OCI-M2 (cell line): ENCODE results near the gene TRIM9.

ENCODE experiments used
- DNase-seq: peaks from one replicate; lab custom pipeline; 2025; ENCODE audit not compliant: unreplicated experiment; lab: John Stamatoyannopoulos, UW

Gene TRIM9

DNA sequence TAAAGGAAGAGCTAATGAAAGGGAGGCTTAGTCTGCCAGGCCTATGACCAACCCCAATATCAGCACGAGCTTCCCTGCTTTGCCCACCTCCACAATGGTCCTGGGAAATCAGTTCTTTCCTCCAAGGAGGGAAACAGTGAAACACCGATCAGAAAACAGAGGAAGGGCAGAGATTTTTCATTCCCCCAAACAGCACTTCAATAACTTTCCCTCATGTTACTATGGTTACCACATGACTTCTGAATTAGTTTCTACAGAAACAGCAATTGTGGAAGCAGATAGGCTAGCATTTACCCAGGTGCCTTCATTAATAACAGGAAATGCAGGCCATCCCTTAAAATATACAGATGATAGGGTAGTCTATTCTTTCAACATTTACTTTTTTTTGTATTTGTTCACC lies 35.9 kb downstream of the TRIM9 start:
- DNase-seq = no peak

DNA sequence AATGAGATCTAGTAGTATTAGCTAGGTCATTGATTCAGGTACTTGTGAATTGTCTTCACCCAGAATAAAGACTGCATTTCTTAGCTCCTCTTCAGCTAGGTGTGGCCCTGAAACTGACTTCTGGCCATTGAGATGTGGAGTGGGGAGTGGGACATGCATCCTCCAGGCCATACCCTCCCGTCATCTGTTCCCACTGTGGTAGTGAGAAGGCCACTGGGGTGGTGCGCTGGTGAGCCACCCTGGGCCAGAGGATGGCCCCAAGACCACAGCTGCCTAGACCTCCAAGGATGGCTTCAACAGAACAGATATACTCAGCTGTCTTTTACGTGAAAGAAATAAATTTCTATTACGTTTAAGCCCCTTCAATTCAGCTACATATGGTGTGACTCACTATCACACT lies 36.5 kb downstream of the TRIM9 start:
- DNase-seq = no peak

DNA sequence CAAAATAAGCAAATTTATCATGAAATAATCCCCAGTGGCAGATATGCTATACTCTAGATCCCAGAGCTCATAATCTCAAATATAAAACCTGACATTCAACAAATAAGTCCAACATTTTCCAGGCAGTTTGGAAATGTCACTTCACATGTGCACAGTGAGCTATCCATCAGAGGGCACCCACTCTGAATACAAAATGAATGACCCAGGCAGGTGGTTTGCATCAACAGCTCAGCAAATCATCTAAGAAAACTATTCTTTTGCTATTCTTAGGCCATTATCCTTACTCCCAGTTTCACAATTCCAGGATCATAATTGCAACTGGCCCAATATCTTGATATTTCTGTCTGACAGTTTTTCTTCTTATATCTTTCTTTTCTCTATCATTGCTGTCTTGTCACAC lies 38.5 kb downstream of the TRIM9 start:
- DNase-seq = no peak

DNA sequence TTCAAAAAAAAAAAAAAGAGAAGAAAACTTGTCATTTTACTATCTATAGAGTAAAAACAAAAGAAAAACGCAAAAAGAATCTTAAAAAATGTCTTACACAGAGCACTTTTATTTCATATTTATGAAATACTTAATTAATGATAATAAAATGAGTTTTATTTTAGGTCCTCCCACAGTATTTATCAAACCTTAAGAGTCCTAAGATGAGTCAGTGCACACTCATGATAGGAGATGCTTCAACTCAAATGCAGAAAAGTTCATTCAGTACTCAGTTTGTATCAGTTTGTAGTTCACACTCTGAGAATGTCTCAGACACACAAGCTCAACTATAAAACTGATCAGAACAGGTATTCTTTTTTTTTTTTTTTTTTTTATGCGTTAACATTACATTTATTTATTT lies 41.7 kb downstream of the TRIM9 start:
- no peak for DNase-seq

DNA sequence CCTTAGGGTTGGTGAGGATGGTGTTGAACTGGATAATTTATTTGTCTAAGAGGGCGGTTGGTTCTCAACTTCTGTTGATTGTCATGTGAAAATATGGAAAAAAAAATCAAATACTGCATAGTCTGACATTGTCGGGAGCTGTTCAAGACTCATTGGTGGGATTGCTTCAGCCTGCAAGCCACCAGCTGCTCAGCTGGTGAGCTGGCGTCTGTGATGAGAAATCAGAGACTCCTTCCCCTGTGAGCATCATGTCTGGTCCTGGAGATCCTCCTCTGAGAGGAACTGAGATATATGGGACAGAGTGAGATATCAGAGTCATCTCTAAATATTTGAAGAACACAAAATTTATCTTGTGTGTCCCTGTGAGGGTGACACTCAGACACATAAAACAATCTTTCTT lies 49.9 kb downstream of the TRIM9 start:
- DNase-seq = no peak

DNA sequence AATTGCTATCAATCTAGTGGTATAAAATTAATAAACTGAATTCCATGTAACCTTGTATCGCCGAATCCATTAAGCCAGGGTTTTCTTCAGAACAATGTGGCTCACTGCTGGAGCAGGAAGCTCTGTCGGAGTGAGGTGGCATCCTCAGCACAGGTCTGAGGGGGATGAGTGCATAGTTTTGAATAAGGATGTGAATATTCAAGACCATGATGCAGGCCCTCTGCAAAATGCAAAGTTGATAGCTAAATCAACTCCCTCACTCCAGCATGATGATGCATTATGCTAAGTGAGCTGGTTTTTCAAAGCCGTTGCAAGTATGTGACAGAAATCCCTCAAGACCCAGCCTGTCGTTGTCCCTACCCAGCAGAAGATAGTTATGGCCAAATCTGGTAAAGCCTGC lies 53.0 kb downstream of the TRIM9 start:
- DNase-seq = no peak

DNA sequence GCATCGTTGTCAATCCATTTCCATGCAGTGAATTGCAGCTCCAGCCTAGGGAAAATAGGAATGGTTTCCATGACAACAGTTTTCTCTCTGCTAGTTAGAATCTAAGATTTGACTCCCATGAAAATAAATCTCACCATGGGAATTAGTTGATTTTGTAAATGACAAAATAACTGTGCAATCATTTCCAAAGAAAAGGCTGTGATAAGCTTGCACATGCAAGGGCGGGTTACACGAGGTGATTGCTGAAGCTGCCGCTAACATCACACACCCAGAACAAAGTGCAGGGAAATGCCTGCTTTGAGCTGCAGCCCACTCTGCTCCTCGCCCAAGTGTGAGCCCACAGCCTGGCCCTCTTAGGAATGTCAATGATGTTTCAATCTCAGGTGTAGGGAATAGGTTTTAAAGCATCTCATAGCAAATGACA lies 53.8 kb downstream of the TRIM9 start:
- no peak for DNase-seq

DNA sequence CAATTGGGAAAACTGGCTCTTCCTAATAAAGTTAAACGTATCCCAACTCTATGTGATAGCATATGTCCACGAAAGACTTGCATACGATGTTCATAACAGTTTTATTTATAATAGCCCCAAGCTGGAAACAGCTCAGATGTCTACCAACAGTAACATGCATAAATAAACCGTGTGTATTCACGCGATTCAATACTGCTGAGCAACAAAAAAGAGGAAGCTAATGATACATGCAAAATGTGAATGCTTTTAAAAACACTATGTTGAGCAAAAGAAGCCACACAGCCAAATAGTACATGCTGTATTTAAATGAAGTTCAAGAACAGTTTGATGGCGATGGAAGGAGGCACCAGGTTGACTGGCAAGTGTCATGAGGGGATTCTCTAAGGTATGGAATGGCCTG lies 55.7 kb downstream of the TRIM9 start:
- DNase-seq = no peak

DNA sequence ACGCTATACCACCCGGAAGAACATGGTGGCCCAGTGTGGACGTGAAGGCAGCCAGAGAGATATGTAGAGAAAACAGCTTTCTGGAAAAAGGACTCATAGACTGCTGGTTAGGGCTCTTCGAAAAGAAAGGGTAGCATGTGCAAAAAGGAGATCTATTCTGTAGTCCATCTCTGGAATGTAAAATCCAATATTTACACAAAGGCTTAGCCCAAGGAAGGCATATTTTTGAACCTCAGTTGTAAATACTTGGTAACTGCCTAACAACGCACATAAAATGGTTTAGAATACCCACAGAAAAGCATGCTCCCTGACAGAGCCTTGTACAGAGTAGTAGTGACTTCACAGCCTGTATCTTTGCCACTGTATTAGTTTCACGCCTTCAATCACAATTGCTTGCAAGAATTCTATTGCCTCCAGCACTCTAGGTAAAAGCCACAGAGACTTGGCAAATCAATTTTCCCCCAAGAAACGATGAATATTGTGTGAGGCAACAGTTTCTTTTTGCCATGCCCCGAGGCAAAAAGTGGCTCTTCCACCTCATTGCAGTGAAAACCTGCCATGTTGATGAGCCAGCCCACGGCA lies 59.2 kb downstream of the TRIM9 start:
- no peak for DNase-seq

DNA sequence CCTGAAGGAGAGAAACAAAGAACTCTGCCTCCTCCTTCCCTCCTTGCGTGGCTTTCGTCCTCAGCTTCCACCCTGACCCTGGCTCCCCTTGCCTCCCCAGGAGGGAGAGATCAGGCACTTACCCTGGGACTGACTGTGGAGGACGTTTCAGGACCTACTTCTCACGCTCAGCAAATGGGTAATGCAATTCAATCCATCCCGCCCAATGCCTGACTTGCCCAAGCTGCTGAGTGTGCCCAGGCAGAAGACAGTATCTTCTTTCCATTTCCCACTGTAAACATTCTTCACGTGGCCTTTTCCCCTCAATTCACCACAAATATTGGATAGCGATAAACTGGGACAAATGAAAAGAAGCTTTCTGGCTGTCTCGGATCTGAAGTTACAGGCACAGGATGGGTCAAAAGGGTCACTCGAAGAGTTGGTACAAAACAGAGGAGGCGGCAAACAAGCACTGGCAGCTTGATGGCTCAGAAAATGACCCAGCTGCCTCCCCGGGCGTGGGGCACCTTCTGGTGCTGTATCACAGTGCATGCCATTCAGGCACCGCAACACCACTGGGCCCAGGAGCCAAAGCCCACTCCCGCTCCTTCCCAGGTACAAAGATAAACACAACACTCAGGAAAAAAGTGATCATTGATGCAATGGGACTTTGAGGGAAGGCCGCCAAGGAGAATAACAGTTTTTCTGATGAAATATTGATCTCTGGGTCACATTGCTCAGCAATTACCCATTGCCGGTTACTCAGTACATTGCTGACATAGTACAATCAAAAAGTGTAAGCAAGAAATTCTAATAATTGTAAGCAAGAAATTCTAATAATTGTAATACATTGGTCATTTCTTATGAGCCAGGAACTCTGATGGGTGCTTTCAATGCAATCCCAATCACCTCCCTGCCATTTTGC lies 65.8 kb downstream of the TRIM9 start:
- DNase-seq = no peak

DNA sequence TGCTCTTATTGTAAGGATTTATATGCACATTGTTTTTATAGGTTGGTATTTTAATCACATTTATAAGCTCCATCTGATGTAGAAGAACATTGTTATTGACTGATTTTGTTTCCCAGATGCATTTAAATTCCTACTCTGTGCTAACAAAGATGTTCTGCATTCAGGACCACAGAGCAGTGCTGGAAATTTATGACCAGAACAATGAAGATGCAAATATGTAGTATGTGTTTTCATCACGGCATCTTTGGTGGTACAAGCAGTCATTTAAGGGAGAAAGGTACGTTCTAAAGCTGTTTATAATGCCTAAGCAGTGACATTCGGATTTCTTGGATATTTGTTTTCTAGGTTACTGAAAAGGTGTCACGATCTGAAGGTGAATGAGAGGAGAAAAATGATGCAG lies 66.5 kb downstream of the TRIM9 start:
- DNase-seq = no peak

DNA sequence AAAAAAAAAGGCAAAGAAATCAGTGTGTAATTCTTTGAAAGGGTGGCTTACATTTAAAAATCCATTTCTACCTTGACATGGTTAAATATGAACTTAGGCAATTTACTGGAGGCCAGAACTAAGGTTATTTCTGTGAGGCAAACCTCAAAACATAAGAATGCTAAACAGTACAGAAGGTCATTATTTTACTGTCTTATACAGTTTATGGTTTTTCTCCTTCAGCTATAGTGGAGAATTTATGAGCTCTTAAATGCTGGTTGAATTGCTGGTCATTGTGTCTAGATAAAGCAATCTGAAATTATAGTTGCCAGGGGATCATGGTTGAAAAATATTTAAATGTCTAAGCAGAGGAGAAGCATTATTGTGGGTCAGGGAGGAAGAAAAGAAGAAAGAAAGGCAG lies 70.5 kb downstream of the TRIM9 start:
- DNase-seq = no peak

DNA sequence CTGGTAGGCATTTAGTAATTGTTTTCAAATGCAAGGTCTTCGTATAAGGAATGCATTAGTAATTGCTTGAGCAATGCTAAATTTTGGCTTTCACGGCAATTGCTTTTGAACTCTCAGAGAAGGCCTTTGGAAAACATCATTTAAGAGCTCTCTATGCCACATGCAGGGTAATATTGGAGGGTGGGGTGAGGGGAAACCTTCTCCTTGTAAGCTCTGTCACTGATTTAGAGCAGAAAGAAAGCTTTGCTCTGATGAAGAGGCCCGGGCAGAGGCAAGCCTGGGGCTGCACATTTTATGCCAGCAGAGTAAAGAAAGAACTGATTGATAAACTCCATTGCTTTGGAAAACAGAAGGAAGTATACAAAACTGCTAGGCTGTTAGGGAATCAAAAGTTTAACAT lies 70.9 kb downstream of the TRIM9 start:
- no peak for DNase-seq

DNA sequence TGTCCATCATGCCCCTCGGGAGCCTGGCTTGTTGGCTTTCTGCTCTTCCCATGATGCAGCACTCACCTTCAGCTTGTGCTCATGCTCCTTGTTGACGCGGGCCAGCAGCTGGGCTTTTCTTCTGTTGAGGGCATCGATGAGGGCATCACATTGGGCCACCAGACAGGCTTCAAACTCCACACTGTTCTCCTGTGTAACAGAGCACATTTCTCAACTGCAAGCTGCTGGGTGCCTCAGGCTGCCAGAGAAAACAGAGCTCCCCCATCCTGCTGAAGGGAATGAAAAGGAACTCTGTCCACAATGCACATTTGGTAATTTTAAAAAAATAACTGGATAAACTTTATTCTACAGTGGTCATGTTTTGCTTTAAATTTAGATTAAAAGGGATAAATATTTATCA lies 72.1 kb downstream of the TRIM9 start:
- DNase-seq = no peak

DNA sequence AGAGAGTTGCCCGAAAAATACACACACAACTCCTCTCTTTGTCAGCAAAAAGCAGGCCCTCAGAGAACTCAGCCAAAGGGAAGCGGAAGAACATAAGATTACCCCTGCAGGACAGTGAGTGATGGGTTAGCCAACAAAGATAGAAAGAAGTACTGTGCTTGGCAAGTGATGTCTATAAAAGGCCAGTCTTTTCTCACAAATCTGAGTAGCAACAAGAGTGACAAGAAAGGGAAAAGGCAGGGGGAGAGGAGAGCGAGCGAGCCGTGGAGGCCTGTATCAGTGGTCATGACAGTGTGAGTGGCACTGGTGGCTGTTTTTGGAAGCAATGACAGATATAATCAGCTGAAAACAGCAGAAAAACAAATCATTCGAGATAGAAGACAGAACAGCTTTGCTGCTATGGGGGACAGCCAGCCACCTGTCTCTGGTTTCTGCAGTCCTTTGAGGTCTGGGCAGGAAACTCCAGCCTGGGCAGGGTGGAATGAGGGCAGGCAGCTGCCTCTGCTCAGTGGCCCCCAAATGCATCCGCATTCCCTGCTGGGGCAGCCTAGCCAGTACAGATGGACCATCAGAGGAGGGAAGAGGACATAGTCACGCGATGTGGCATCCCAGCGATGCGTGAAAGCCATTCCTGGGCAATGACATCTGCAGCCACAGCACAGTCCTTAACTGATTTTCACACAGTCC lies 74.7 kb downstream of the TRIM9 start:
- DNase-seq = no peak

DNA sequence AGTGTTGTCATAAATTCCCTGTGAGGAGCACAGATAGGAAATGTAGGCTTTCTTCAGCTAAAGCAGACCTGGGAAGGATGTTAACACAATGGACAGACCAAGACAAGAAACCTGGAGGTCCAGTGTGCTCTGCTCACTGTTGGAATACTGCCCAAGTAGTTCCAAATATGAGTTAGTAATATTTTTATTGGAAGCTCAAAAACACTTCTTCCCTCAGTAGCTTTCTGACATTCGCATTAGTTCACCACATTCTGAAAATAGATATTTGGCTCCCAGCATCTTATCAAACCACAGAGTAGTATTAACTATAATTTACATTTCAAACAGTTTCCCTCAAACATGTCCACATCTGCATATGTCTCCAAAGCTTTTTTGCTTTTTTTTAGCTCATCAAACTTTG lies 75.8 kb downstream of the TRIM9 start:
- DNase-seq = no peak

DNA sequence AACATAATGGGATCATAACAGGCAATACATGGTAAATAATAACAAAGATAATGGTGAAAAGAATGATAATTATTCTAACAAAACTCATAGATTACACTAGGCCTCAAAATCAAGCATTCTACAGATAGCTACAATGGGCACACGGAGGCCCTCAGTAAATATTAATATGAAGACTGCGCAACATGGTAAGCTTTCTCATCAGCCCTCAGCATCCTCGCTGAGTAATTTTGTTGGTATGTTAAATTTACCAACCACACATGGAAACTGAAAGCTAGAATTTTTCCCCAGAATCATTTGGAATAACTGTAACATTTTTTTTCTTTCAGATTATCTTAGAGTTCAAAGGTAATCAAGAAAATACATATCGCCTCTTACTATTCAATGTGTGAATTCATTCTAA lies 76.4 kb downstream of the TRIM9 start:
- DNase-seq = no peak

DNA sequence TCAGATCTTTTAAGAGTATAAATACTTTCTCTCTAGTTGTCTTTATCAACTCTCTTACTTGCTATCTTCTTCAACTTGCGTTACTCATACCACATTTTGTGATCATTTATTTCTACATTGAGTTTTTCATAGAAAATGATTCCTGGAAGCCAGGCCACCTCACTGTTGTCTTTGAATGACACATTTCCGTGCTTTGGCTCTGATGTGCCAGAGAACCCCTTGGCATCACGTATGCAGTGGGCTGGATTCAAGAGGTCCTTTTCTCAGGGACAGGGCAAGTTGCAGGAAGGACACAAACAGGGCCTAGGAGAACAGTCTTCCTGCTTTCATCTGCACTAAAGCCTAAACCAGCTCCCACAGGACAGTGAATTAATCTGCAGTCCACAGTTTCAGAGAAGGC lies 80.3 kb downstream of the TRIM9 start:
- no peak for DNase-seq

DNA sequence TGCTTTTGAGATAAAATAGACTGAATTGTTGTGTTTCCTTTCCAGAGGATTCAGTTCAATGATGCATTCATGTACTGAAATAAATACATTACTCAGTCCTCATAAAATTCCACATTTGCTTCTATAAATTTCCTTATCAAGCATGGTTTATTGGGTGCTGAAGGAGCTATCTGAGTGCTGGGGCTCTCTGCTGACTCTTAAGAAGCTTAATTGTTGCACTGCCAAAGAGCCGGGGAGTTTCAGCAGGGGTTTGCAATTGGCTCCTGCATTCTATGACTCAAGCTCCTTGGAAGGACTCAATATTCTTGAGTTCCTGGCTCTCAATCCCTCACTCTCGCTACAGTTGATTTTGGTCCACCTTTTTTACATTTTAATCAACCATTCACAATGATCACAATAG lies 80.8 kb downstream of the TRIM9 start:
- no peak for DNase-seq

DNA sequence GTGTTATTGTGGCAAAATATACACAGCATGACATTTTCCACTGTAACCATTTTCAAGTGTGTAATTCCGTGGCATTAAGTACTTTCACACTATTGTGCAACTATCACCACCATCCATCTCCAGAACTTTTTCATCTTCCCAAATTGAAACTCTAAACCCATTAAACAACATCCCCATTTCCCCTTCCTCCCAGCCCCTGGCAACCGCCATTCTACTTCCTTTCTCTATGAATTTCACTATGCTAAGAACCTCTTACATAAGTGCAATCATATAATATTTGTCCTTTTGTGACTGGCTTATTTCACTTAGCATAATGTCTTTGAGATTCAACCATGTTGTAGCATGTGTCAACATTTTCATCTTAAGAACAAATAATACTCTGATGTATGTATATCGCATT lies 82.8 kb downstream of the TRIM9 start:
- DNase-seq = no peak

DNA sequence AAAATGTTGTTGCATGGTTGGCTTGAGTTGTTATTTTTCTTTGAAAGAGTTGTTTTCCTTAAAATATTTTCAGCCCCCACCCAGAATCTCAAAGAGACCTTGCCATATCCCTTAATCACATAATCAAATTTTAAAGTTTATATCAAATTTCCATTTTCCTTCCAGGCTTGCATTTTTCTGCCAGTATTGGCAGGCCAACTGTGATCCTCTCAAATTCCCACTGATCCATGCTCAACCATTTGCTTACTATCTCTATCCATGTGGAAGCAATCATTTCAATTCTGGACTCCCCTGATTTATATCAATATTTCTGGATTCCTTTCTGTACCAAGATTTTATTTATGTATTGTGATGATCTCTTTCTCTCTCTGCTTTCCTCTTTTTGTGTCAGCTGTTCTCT lies 86.5 kb downstream of the TRIM9 start:
- no peak for DNase-seq

DNA sequence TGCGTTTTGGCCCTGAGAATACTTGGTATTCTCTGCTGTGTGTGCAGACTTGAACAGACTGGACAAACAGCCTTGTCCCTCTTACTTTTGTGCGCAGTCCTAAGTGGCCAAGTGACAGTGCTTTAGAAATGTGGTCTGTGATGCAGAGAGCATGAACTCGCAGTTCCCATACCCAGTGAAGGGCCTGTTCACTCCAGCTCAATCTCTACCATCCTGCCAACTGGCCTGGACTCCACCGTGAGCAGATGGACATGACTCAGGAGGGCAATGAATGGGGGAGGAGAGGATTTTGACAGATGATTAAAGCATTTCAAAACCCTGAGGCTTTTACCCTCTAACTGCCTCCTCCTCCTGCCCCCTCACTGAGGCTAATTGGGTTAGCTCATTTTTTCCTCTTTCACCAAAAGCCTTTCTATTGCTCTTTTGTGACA lies 88.1 kb downstream of the TRIM9 start:
- no peak for DNase-seq
